ENCODE results near the gene TSC22D1. TPM values are rescaled to one million over a fixed set of nuclear protein-coding genes. Genes with fewer than 3 reads are reported as not detected.

TSC22D1 gene
- total RNA-seq, 4 donors from 2014 or later: 153 to 200 (median 182) TPM

GRCh38 chr13:44546164-44546563 lies 30.0 kb downstream of the TSC22D1 start:
- no peak overlapping the region for H3K27ac ChIP-seq

GRCh38 chr13:44543369-44543768 lies 32.8 kb downstream of the TSC22D1 start:
- Histone ChIP-seq H3K27me3 (no peaks in the 10 kb centered on the region), H3K36me3 (no peaks in the 10 kb centered on the region), H3K27ac (no peak overlapping the region), H3K9me3 (no peaks in the 10 kb centered on the region), H3K4me1 (no peaks in the 10 kb centered on the region), H3K4me3 (no peak overlapping the region)
- TF ChIP-seq POLR2A (IDR thresholded peaks at IDR 0.05) (no peak), CTCF (IDR thresholded peaks at IDR 0.05) (no peak)
- DNase-seq: no peak
- intact Hi-C loops (cut with DNase I; ENCODE audit: low total_unique reads): no loop called here

More at GRCh38 chr13:44546164-44546563, 30.0 kb downstream of the TSC22D1 start:
- intact Hi-C loops (cut with DNase I; ENCODE audit: low total_unique reads): no loop called here
- H3K27me3 ChIP-seq: no peaks in the 10 kb centered on the region
- no peaks in the 10 kb centered on the region for H3K4me1 ChIP-seq
- no peak for DNase-seq
- no peaks in the 10 kb centered on the region for H3K36me3 ChIP-seq
- H3K9me3 ChIP-seq: no peaks in the 10 kb centered on the region
- TF ChIP-seq POLR2A (IDR thresholded peaks at IDR 0.05) (no peak), CTCF (IDR thresholded peaks at IDR 0.05) (no peak)
- H3K4me3 ChIP-seq: no peak overlapping the region

- Histone ChIP-seq H3K4me3 (no peak overlapping the region), H3K27ac (no peak overlapping the region), H3K4me1 (no peaks in the 10 kb centered on the region), H3K36me3 (no peaks in the 10 kb centered on the region), H3K27me3 (no peaks in the 10 kb centered on the region), H3K9me3 (no peaks in the 10 kb centered on the region)
- TF ChIP-seq CTCF (IDR thresholded peaks at IDR 0.05) (no peak), POLR2A (IDR thresholded peaks at IDR 0.05) (no peak)
- no peak for DNase-seq
- intact Hi-C loops (cut with DNase I; ENCODE audit: low total_unique reads): no loop called here
Measured at GRCh38 chr13:44542361-44542760, 33.8 kb downstream of the TSC22D1 start.

GRCh38 chr13:44541601-44542000 lies 34.5 kb downstream of the TSC22D1 start:
- Histone ChIP-seq H3K27ac (no peak overlapping the region), H3K36me3 (no peaks in the 10 kb centered on the region), H3K4me3 (no peak overlapping the region), H3K9me3 (no peaks in the 10 kb centered on the region), H3K4me1 (no peaks in the 10 kb centered on the region), H3K27me3 (no peaks in the 10 kb centered on the region)
- TF ChIP-seq POLR2A (IDR thresholded peaks at IDR 0.05): no peak
- no peak for TF ChIP-seq CTCF (IDR thresholded peaks at IDR 0.05)
- DNase-seq: no peak
- intact Hi-C loops (cut with DNase I; ENCODE audit: low total_unique reads): no loop called here

- TF ChIP-seq POLR2A (IDR thresholded peaks at IDR 0.05): no peak
- TF ChIP-seq CTCF (IDR thresholded peaks at IDR 0.05): no peak
- intact Hi-C loops (cut with DNase I; ENCODE audit: low total_unique reads): no loop called here
- no peaks in the 10 kb centered on the region for H3K36me3 ChIP-seq
- no peak overlapping the region for H3K4me3 ChIP-seq
- no peaks in the 10 kb centered on the region for H3K27me3 ChIP-seq
- H3K4me1 ChIP-seq: no peaks in the 10 kb centered on the region
- no peaks in the 10 kb centered on the region for H3K9me3 ChIP-seq
- DNase-seq: no peak
- no peak overlapping the region for H3K27ac ChIP-seq
Measured at GRCh38 chr13:44540761-44541434, 35.2 kb downstream of the TSC22D1 start.
